Measurements from ENCODE around the gene CNBD2.
"Not testable (repeated sequence)": the region's sequence is repeated elsewhere in the genome, so short reads cannot be mapped to it uniquely, and the experiment has no call there.

The CNBD2 gene

GRCh38 chr20:35967979-35968640, at the start of gene CNBD2:
Gene CNBD2, plus strand, starts transcription at chr20:35968590. Its CDS starts 173 bp downstream, at chr20:35968763.
- DNase-seq, result no peak

DNA sequence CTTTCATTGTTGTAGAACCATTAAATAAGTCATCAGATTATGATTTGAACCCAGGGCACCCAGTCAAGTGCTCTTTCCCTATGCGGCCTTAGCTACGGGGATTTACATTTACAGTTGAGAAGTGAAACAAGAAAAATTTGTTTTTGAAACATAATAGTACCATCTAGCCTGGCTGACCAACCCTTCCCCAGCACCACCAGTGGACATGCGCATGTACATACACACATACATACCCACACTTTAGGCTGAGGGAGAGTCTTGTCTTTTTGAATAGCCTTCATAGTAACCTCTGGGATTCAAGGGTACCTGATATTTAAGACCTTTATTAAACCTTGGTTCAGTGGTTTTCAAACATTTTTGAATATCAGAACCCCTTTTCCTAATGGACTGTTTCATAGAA, 47.9 kb upstream of the CNBD2 start:
- no peak for DNase-seq

DNA sequence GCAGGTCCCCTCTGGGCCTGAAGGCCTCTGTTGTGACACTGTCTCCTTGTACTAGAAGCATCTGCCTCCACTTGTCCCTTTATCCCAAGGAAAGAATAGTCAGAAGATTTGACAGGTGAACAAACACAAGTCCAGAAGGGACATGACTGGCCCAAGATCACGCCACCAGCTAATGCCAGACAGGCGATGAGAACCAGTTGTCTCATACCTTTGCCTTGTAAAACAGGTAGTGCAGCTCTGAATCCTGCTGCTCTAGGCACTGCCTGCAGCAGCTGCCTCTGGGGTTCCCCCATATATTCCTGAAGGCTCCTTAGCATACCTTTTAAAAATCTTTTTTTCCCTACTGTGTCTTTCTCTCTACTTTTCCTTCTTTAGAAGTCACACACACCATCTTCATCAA, 39.1 kb upstream of the CNBD2 start:
- no peak for DNase-seq

DNA sequence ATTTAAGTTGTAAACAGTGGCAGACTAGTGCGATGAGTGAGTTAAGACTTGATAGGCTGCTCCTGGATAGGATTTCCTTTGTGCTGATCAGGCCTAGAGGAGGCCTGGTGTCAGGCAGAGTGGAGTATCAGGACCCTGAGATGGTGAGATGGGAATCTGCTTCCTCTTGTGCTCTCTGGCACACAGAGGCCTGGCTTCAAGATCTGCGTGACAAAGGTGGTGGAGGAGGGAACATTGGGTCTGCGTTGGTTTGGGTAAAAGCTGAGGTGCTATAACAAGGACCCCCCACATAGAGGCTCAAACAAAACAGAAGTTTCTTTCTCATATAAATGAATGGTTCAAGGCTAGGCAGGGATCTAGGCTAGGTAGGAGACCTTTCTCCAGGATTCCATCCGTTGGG, 34.3 kb upstream of the CNBD2 start:
- no peak for DNase-seq

GRCh38 chr20:35939264-35939663, 29.1 kb upstream of the CNBD2 start:
- DNase-seq, result no peak

- DNase-seq, result no peak
Measured at GRCh38 chr20:35941620-35942019, 26.8 kb upstream of the CNBD2 start.

GRCh38 chr20:35942243-35942642, 26.1 kb upstream of the CNBD2 start:
- no peak for DNase-seq

DNA sequence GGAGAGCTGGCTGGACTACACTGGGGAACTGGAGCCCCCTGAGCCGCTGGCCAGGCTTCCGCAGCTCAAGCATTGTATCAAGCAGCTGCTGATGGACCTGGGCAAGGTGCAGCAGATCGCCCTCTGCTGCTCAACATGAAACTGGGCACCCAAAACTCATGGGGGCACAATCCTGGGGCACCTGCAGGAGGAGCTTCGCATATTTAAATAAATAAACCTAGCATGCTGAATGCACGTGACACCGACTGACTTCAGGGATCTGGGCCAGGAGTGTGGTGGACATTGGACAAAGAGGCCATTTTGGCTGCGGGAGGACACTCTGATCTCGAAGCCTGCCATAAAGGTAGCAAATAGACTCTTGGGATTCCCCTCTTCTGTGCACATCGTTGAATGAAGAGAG, 20.9 kb upstream of the CNBD2 start:
- peak; percentile 9 for DNase-seq

- DNase-seq, result no peak
Measured at GRCh38 chr20:35947907-35948306, 20.5 kb upstream of the CNBD2 start.

GRCh38 chr20:35950093-35950492, 18.3 kb upstream of the CNBD2 start:
- DNase-seq, result no peak

- not testable (repeated sequence) for DNase-seq
Measured at GRCh38 chr20:35952080-35952479, 16.3 kb upstream of the CNBD2 start.

DNA sequence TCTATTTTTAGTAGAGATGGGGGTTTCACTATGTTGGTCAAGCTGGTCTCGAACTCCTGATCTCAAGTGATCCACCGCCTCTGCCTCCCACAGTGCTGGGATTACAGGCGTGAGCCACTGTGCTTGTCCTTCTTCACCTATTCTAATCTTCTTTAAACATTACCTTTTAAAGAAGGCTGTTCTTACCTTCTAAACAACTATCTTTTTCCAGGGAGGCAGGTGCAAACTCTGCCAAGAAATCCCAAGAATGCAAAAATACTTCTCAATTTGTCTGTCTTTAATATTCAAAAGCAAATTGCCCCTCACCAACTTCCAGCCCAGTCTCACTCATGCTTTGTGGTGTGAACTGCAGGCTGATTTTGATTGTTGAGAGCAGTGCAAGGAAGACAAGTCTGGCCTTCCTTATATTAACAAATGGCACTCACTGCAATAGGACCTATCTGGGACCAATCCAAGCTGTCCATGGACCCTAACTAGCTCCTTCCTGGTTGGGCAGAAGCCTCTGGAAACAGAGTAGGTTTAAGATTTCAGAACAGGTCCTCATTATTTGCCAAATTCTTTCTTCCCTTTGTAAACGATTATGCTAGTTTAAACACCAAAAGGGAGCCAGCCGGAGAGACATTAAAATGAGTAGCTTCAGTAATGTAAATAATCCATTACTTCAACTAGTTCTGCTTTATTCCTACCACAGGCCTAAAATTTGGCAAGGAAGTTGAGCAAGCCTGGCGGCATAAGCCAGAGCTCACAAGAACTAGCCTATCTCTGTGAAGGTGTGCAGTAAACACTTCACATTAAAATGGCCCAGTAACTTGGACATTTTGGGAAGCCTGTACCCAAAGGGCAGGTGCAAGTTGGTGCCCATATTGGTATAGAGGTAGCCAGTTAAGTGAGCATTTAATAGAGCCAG, 15.7 kb upstream of the CNBD2 start:
- DNase-seq, result no peak

- no peak for DNase-seq
Measured at GRCh38 chr20:35953387-35954199, 14.8 kb upstream of the CNBD2 start.

- DNase-seq, result peak; percentile 96
Measured at GRCh38 chr20:35954200-35954906, 14.0 kb upstream of the CNBD2 start, which contains the start of gene SCAND1. Gene SCAND1, minus strand, starts transcription at chr20:35954502. Its CDS starts 218 bp downstream, at chr20:35954284.

DNA sequence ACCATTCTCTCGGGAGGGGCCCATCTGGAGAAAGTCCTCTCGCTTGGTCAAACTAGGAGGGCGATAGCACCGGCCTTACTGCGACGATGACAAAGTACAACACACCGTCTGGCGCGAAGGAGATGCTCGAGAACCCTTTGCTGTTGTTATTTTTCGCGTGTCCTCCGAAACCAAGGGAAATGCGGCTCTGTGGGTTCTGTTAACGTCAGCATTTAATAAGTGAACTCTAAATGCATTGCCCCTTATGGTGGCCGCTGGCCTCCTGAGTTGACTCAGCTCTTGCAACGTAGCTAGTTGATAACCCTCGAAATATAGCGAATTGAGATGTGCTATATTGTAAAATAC, 13.5 kb upstream of the CNBD2 start:
- no peak for DNase-seq

GRCh38 chr20:35956616-35957015, 11.8 kb upstream of the CNBD2 start:
- DNase-seq, result no peak

- DNase-seq, result not testable (repeated sequence)
Measured at GRCh38 chr20:35959291-35959690, 9.1 kb upstream of the CNBD2 start.

DNA sequence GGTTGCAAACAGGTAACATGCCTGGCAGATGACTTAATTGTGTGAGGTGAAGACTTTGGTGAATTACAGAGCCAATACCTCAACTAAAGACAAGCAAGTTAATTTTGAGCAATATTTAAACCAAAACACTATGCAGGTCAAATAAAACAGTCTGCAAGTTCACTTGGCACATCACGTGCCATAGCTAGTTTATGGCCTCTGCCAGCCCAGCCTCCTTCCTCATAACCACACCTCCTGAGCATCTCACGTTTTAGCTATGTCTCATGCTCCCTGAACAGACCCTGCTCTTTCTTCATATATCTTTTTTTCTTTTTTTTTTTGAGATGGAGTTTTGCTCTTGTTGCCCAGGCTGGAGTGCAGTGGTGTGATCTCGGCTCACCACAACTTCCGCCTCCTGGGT, 4.5 kb upstream of the CNBD2 start:
- no peak for DNase-seq

DNA sequence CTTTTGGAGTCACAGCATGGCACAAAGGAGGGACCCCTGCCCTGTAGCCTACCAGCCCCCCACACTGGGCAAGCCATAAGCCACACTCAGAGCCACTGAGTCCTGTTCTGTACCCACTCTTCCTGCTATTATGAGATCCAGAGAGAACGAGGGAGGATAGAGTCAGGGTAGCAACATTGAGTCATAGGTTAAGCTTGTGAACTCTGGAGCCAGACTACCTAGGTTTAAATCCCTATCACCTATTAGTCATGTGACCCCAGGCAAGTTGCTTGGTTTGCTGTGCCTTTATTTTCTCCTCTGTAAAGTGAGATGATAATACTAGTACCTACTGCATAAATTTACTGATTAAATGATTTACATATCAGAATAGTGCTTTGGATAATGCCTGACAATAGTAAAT, 540 bp downstream of the CNBD2 start:
- no peak for DNase-seq

- DNase-seq, result no peak
Measured at GRCh38 chr20:35971981-35972380, 3.6 kb downstream of the CNBD2 start.

DNA sequence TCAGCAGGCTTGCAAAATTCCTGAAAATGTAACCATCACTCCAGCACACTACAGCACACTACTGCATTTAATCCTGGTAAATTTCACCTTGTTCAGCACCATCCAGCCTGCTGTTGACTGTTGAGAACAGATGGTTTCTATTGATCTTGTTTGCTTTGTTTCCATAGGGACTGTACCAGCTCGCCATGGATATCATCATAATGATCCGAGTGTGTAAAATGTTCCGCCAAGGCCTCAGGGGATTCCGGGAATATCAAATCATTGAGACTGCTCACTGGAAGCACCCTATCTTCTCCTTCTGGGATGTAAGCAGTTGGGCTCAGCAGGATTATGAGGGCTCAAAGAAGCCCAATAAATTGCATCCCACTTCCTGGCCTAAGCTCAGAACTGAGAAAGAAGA, 4.1 kb downstream of the CNBD2 start:
- DNase-seq, result no peak

DNA sequence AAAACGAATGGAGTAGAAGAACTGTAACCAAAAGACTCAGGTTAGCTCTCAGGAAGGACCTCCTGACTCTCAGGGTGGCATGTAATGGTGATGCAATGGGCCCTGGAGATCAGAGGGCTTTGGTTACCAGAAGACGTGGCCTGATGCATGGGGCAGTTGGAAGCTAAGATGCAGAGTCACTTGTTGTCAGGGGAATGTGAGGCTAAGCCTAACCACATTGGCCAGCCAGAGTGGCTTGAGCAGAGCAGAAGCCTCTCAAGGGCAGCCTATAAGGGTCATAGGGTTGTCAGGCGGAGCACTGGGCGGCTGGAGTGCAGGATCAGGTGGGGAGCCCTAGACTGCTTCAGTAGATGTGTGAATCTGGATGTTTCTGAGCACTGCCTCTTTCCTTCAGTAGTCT, 5.9 kb downstream of the CNBD2 start:
- DNase-seq, result no peak
